D721Med (cell line): Measurements from ENCODE around the gene LPGAT1.
A peak's percentile ranks its signal among the peaks of the same experiment; 100 is the strongest.
"Not testable (repeated sequence)": the region's sequence is repeated elsewhere in the genome, so short reads cannot be mapped to it uniquely, and the experiment has no call there.

Experiments
- DNase-seq: peaks from one replicate; pipeline ENCODE4 v3.0.0; 2011; ENCODE audit warnings: low spot score; ENCODE audit not compliant: insufficient read length
- FAIRE-seq: peaks from 2 replicates; lab custom pipeline; 2011; peaks lifted over from hg19 to GRCh38; lab: Jason Lieb, UNC
- TF ChIP-seq, protein P1 (sequence below): IDR thresholded peaks from 2 replicates; pipeline ENCODE4 v1.5.1; 2012; ENCODE audit warnings: mild to moderate bottlenecking, control low read depth; ENCODE audit not compliant: insufficient read depth; ENCODE audit errors: missing control alignments

LPGAT1 gene

DNA sequence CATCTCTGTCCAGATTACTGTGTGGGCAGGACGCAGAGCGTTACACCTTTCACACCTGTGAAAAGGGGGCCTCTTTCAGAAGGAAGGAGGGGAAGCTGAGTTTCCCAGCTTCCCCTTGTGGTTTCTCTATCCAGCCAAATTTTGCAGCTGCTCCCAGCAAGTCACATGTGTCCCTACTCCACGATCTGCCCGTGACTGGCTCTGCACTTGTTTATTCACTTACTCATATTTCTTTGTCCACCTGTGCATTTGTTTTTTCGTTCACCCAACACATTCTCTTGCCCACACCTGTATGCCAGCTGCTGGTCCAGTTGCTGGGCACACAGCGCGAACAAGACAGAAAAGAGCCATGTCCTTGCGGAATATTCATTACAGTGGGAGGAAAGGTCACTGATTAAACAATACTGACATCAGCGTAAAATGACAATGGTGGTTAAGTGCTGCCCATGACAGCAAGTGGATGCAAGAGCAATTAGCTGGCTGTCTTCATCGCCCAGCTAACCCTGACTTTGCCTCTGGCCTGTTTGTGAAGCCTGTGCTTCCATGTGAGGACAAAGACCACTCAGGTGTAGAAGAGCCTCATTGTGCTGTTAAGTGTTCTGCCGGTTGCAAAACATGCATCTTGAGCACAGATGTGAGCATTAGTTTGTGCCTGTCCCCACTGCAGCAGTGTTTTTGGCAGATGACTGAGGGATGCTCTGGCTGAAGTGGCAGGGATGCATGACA is 126.6 kb downstream of the LPGAT1 start:
- DNase-seq (peak; percentile 8), FAIRE-seq (no peak)

DNA sequence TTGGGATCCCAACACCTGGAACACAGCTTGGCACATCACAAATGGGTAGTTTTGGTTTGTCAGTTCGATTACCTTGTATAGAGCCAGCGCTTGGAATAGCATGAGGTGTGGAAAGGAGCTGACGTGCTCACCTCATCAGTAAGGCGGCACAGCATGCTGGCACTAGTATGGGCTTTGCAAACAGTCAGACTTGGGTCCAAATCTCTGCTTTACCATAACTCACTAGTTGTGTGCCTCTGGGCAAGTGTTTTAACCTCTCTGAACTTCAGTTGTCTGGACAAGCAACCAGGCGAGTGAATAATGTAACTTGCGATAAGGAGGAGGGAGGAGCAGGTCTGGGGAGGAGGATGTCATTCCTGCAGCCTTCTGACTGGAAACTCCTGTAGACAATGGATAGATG is 128.8 kb downstream of the LPGAT1 start:
- DNase-seq (no peak), FAIRE-seq (no peak)
- TF ChIP-seq, protein P1, sequence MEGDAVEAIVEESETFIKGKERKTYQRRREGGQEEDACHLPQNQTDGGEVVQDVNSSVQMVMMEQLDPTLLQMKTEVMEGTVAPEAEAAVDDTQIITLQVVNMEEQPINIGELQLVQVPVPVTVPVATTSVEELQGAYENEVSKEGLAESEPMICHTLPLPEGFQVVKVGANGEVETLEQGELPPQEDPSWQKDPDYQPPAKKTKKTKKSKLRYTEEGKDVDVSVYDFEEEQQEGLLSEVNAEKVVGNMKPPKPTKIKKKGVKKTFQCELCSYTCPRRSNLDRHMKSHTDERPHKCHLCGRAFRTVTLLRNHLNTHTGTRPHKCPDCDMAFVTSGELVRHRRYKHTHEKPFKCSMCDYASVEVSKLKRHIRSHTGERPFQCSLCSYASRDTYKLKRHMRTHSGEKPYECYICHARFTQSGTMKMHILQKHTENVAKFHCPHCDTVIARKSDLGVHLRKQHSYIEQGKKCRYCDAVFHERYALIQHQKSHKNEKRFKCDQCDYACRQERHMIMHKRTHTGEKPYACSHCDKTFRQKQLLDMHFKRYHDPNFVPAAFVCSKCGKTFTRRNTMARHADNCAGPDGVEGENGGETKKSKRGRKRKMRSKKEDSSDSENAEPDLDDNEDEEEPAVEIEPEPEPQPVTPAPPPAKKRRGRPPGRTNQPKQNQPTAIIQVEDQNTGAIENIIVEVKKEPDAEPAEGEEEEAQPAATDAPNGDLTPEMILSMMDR, result no peak

More for the DNA sequence above, 126.6 kb downstream of the LPGAT1 start:
- TF ChIP-seq, protein P1, result no peak

DNA sequence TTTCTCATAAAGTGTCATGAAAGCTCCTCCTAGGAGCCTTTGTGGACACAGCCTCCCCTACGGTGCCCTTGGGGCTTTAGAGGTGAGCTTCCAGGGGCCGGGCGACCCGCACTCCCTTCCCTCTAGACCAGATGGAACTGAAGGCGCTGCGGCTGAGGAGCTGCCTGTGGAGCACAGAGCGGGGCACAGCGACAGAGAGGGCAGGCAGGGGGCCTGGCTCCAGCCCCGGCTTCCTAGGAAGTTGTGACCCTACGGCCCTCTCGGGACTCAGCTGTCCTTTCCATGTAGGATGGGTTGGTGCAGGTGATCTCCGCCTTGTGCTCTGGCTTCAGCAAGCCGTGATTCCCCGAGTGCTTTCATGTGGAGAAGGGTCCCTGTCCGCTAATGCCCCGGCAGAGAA is 131.5 kb downstream of the LPGAT1 start:
- TF ChIP-seq, protein P1, result no peak
- FAIRE-seq (no peak), DNase-seq (peak; percentile 11)

DNA sequence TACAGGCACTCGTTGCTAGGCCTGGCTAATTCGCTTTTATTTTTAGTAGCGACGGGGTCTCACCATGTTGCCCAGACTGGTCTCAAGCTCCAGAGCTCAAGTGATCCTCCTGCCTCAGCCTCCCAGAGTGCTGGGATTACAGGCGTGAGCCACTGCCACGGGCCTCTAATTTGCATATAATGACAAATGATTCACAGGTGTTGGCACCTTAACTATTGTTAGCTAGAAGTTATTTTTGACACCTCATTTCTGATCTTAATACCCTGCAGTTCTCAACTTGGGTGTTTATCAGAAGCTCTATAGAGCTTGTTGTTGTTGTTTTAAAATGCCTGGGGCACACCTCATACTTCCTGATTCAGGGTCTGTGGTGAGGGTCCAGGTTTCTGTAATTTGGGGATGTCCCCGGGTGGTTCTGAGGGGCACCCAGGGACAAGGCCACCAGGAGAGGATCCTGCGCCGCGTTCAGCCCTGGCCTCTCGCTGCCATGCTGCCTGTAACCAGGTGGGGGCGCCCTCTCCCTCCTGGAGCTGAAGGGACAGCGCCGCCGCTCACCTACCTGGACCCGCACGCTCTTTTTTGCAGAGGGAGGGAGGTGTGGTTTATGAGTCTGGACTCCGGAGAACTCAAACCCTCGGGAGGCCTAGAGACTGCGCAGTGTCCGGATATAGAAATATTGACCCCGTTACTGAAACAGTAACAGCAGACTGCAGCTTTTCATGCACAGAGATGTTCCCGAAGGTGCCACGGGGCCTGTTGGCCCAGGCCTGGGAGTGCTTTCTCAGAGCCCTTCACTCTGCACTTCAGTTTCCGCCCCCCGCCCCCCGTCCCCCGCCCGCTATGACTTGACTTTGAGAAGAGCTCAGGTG is 132.2 kb downstream of the LPGAT1 start:
- FAIRE-seq (peak; percentile 16), DNase-seq (peak; percentile 88)
- TF ChIP-seq, protein P1, result peak; percentile 99

DNA sequence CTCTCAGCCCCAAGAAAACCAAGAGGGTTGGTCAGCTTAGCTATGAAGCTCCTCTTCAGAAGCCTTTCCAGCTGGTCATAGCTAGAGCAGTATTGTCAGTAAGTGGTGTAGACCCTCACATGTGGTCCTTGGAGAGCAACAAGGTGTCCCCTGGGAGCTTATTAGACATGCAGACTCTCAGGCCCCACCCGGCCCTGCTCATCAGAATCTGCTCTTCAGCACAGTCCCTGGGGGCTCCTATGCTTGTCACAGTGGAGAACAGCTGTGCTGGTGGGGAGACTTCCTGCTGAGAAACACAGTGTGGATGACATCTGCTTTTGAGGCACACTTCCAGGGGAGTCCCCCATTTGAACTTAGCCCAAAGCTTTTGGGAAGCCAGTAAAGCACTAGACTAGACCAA is 133.2 kb downstream of the LPGAT1 start:
- no peak for FAIRE-seq
- DNase-seq, result peak; percentile 6
- TF ChIP-seq, protein P1, result no peak

DNA sequence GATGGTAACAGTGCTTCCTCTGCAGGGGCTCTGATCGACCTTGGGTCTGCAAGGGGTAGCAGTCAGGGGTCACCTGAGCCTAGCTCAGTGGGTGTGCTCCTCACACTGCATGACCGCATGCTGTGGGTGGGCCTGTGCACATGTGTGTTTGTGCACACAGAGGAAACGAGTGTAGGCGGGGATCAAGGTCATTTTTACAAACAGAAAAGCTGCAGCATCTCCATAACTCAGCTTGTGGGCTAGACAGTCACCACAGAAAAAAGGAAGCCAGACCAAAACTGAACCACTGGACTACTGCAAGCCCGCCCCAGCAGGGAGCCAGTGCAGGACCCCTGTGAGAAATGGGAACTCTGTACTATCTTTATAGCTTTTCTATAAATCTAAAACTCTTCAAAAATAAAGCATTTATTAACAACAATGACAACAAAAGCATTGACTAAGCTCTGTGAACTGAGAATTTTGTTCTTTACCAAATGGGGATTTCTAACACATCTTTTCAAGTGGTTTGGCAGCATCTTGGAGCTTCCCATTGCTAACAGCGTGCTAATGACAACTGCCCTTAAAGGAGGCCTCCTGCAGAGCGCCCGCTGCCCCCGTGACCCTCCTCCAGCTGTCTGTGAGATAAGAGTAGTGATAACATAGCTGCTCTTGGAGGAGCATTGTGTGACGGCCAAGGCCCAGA is 135.3 kb downstream of the LPGAT1 start:
- TF ChIP-seq, protein P1, result no peak
- DNase-seq, result no peak
- no peak for FAIRE-seq

DNA sequence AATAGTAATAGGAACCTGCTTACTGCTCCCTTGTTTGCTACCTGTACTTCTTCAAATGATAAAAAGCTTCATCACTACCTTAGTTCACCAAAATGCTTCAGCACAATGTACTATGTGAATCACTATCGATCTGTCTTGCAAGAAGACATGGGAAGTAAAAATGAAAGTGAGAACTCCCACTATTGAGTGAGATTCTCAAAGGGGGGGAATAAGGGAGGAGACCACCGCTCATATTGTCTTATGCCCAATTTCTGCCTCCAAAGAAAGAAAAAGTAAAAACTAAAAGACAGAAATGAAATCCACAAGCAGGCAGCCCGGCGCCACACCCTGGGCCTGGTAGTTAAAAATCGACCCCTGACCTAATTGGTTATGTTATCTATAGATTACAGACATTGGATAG is 136.7 kb downstream of the LPGAT1 start:
- DNase-seq, FAIRE-seq: not testable (repeated sequence)
